Inferior parietal cortex (tissue), 1 donor: ENCODE data around the gene RPS14.
"Not testable (repeated sequence)": the region's sequence is repeated elsewhere in the genome, so short reads cannot be mapped to it uniquely, and the experiment has no call there.

Source experiments
- DNase-seq: peaks from one replicate; pipeline ENCODE4 v3.0.0-alpha.2; 2016; ENCODE audit errors: extremely low spot score

RPS14 gene

GRCh38 chr5:150479416-150479815 lies 29.9 kb upstream of the RPS14 start:
- DNase-seq = no peak

DNA sequence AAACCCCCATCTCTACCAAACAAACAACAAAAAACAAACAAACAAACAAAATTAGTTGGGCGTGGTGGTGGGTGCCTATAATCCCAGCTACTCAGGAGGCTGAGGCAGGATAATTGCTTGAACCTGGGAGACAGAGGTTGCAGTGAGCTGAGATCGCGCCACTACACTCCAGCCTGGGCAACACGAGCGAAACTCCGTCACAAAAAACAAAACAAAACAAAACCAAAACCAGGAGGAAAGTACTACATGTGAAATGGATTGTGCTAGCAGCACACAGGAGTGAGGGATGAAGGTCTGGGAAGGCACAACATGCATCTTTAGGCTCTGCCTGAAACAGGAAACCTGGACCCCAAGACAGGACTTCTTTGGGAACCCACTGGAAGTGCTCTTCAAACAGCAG lies 27.0 kb upstream of the RPS14 start:
- DNase-seq = not testable (repeated sequence)

- DNase-seq = no peak
These were observed 24.3 kb upstream of the RPS14 start for GRCh38 chr5:150473673-150474358.

- no peak for DNase-seq
These were observed 20.4 kb upstream of the RPS14 start for GRCh38 chr5:150469718-150470469.

DNA sequence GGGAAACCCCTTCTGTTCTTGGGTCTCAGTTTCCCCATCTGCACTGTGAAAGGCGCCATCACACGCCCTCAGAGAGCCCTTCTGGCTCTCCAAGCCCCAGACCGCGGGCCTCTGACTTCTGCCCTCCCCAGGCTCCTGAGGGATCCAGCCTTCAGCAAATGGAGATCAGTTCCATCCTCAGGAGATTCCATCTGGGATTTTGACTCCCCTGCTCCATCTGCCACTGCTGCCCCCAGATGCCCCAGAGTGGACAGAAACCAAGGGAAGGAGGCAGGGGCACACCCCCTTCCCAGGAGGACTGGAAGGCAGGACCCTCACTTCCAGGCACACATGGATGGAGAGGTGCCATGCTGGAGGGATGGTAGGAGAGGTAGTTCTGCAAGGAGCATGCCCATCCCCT lies 18.7 kb upstream of the RPS14 start:
- DNase-seq = no peak

DNA sequence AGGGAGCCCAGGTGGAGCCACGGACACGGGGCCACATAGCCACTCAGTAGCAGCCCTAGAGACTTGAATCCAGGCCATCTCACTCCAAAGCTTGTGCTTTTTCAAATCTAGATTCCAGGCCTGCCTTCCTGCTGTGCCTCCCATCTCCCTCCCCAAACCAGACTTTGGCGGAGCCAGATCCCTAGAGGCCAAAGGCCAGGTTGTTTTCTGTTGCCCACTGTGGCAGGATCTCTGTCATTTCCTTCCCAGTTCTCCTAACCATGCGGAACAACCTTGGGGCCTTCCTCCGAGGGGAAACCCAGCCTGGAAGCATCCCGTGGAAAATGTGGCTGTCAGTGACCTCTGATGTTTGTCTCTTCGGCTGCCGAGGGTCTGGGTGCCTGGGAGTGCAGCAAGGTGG lies 16.4 kb upstream of the RPS14 start:
- no peak for DNase-seq

- DNase-seq = no peak
These were observed 15.0 kb upstream of the RPS14 start for GRCh38 chr5:150464554-150465012.

DNA sequence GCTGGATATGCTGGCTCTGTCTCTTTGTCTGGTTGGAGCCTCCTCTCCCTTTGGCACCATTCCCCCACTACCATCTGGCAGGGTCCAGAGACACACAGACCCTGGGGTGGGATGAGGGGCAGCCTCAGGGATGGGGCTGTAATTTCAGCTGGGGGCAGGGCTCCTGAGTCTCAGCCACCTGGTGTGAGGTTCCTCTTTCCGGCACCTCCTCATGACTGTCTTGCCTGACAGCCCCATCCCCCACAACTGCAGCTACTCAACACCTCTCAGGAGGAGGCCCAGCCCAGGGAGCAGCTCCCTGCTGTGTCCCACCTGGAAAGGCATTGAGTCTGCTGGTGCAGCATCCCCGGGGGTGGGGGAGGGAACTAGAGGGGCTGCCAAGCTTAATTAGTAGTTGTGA lies 11.7 kb upstream of the RPS14 start:
- DNase-seq = no peak

DNA sequence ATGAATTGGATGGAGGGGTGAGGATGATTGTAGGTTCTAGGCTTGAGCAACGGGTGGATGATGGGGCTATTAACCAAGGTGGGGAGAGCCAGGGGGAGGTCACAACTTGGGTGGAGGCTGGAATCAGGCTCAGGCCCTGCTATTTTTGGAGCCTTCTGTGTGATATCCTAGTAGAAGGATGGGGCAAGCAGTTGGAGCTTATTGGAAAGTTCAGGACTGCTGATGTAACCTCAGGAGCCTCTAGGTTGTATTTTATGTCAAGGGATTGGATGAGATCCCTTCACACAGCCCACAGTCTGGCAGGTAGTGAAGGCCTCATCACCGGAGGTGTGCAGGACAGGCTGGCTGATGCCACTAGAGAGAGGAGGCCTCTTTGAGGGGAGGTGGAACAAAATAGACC lies 11.2 kb upstream of the RPS14 start:
- DNase-seq = no peak

GRCh38 chr5:150458802-150459557 lies 9.4 kb upstream of the RPS14 start:
- peak; percentile 73 for DNase-seq

GRCh38 chr5:150457562-150458240 lies 8.2 kb upstream of the RPS14 start:
- DNase-seq = no peak

DNA sequence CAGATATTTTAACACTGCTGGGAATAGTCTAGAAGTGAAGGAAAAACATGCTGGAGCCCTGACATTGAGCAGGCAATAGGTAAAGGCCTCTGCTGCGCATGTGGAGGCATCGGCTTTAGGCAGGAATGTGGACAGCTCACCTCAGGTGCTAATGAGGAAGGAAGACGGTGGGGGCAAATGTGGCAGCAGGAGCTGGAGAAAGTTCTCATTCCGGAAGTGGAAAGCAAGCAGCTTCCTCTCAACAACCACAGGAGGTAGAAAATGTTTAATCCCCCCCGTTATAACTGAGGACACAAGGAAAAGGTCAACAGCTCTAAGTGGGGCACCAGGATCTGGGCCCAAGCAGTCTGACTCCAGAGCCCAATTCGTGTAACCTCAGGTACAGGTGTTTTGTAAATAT lies 7.6 kb upstream of the RPS14 start:
- DNase-seq = no peak

DNA sequence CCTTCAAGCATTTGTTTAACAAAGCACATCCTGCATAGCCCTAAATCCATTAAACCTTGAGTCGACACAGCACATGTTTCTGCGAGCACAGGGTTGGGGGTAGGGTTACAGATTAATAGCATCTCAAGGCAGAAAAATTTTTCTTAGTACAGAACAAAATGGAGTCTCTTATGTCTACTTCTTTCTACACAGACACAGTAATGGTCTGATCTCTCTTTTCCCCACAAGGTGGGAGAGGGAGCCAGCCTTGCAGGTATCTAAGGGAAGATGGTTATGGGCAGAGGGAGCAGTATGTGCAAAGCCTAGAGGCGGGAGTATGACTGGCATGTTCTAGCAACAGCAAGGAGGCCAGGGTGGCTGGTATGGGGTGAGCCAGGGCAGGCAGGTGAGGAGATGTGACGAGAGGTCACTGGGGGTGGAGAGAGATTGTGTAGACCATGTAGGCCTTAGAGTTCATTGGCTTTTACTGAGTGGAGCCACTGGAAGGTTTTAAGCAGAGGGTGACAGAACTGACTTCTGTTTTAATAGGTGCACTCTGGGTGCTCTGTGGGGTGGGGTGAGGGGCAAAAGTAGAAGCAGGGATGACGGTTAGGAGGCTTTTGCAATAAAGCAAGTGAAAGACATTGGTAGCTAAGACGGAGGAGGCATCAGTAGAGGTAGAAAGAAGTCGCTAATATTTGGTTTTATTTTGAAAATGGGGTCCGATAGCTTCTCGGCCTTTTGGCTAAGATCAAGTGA lies 5.1 kb upstream of the RPS14 start:
- no peak for DNase-seq

- not testable (repeated sequence) for DNase-seq
These were observed 4.5 kb upstream of the RPS14 start for GRCh38 chr5:150454027-150454426.

GRCh38 chr5:150452914-150453313 lies 3.4 kb upstream of the RPS14 start:
- no peak for DNase-seq

- DNase-seq = no peak
These were observed 2.1 kb upstream of the RPS14 start for GRCh38 chr5:150451594-150451993.

GRCh38 chr5:150448952-150449516 lies 505 bp downstream of the RPS14 start:
- no peak for DNase-seq

- no peak for DNase-seq
These were observed 1.2 kb downstream of the RPS14 start for GRCh38 chr5:150448334-150448733.

DNA sequence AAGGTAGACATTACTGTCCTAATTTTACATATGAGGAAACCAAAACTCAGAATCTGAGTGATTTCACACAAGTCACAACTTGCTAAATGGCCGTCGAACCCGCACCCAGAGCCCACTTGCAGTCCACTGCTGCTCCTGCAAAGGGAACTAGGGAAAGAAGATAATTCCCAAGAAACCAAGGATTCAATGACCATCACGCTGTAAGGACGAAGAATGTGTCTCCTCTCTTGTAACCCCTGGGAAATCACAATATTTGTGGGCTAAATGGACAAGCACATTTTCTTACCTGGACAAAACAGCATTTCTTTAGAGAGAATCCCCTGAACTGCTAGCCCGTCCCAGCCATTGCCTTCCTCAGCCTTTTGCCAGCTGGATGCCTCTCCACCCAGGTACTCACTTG lies 2.4 kb downstream of the RPS14 start:
- DNase-seq = no peak

- no peak for DNase-seq
These were observed 3.0 kb downstream of the RPS14 start for GRCh38 chr5:150446583-150446982.

GRCh38 chr5:150446088-150446487 lies 3.5 kb downstream of the RPS14 start:
- DNase-seq = no peak
